ENCODE data around the gene JMJD8.

Gene JMJD8

GRCh38 chr16:637081-638018 lies 46.8 kb downstream of the JMJD8 start:
- peak; percentile 14 for DNase-seq

- DNase-seq, result peak; percentile 94
Measured at GRCh38 chr16:636206-637080, 47.7 kb downstream of the JMJD8 start, which contains the start of gene METTL26. METTL26 (minus strand) TSS chr16:636305; CDS start chr16:636290, 15 bp downstream.

GRCh38 chr16:635573-636205 lies 48.4 kb downstream of the JMJD8 start:
- no peak for DNase-seq

- DNase-seq, result no peak
Measured at GRCh38 chr16:634996-635395, 49.1 kb downstream of the JMJD8 start.

- DNase-seq, result no peak
Measured at GRCh38 chr16:634051-634670, 50.0 kb downstream of the JMJD8 start.

- no peak for DNase-seq
Measured at GRCh38 chr16:633336-634050, 50.6 kb downstream of the JMJD8 start.

GRCh38 chr16:632486-633335 lies 51.4 kb downstream of the JMJD8 start:
- no peak for DNase-seq

- no peak for DNase-seq
Measured at GRCh38 chr16:631808-632358, 52.3 kb downstream of the JMJD8 start.

Data from NCI-H2171 treated with DMSO at 0.1 percent for 48 hours (cell line).